Upper lobe of right lung (tissue), 1 donor: Measurements from ENCODE around the gene FYN. TPM values are rescaled to one million over a fixed set of nuclear protein-coding genes. Genes with fewer than 3 reads are reported as not detected.

Source experiments
- ATAC-seq: fragments of 200-7000 bp; cut with Tn5 transposase; one replicate; pipeline ENCODE4 v1.9.1; 2020; ENCODE audit warnings: mild to moderate bottlenecking, moderate library complexity
- DNase-seq: peaks from one replicate; pipeline ENCODE4 v3.0.0-alpha.2; 2020
- H3K27ac ChIP-seq: fragments of 200-600 bp; one replicate; pipeline ENCODE4 v1.8.0; 2022
- H3K27me3 ChIP-seq: fragments of 200-600 bp; one replicate; pipeline ENCODE4 v1.8.0; 2022; ENCODE audit warnings: mild to moderate bottlenecking
- H3K36me3 ChIP-seq: fragments of 200-600 bp; one replicate; pipeline ENCODE4 v1.8.0; 2022
- H3K4me1 ChIP-seq: fragments of 200-600 bp; one replicate; pipeline ENCODE4 v1.8.0; 2022
- H3K4me3 ChIP-seq: fragments of 200-600 bp; one replicate; pipeline ENCODE4 v1.8.0; 2022; ENCODE audit warnings: mild to moderate bottlenecking
- H3K9me3 ChIP-seq: fragments of 200-600 bp; one replicate; pipeline ENCODE4 v1.8.0; 2022
- intact Hi-C: fragments of 100-400 bp; cut with DNase I; formaldehyde crosslinking; loops from one replicate; pipeline ENCODE4 v1.11.0; 2022
- total RNA-seq: library from RNA; stranded (reverse); fragmentation: NEBNext Ultra II Directional; extraction: Animal tissue kit (Norgen Biotek cat#: 25700); gene quantifications from one replicate; pipeline ENCODE4 v1.2.1, GENCODE V29; 2021
- TF ChIP-seq, protein P1 (sequence below): fragments of 200-600 bp; IDR thresholded peaks from one replicate; pipeline ENCODE4 v1.8.0; 2022; ENCODE audit warnings: antibody characterized with exemption
- donor health status: DM: no; HTN: yes; CAD: no; lungs with severe emphysema.

The FYN gene
- total RNA-seq, 1 donor from 2014 or later: 115 TPM

DNA sequence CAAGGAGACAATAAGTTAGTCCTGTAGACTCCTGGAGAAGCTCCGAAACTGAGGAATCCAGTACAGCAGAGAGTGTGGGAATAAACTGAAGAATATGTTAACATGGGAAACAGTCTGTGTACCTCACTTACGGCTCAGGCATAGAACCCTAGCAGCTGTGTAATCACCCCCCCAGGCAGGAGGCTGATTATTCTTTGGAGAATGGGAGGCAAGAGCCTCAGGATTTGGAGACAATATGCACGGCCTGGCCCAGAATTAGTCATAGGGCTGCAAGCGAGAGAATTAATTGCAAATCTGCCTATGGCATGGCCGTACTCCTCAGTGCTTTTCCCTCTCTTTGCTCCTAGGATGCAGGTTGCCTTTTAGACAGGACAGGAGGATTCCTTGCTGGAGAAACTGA is 27.5 kb upstream of the FYN start:
- TF ChIP-seq, protein P1, sequence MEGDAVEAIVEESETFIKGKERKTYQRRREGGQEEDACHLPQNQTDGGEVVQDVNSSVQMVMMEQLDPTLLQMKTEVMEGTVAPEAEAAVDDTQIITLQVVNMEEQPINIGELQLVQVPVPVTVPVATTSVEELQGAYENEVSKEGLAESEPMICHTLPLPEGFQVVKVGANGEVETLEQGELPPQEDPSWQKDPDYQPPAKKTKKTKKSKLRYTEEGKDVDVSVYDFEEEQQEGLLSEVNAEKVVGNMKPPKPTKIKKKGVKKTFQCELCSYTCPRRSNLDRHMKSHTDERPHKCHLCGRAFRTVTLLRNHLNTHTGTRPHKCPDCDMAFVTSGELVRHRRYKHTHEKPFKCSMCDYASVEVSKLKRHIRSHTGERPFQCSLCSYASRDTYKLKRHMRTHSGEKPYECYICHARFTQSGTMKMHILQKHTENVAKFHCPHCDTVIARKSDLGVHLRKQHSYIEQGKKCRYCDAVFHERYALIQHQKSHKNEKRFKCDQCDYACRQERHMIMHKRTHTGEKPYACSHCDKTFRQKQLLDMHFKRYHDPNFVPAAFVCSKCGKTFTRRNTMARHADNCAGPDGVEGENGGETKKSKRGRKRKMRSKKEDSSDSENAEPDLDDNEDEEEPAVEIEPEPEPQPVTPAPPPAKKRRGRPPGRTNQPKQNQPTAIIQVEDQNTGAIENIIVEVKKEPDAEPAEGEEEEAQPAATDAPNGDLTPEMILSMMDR: no peak
- DNase-seq (no peak), ATAC-seq (no peak)
- no peak overlapping the region for H3K27ac ChIP-seq
- H3K36me3 ChIP-seq: no peaks in the 10 kb centered on the region
- H3K4me1 ChIP-seq: no peaks in the 10 kb centered on the region
- no peaks in the 10 kb centered on the region for H3K9me3 ChIP-seq
- intact Hi-C loops: no loop called here
- H3K4me3 ChIP-seq: no peak overlapping the region
- no peaks in the 10 kb centered on the region for H3K27me3 ChIP-seq

DNA sequence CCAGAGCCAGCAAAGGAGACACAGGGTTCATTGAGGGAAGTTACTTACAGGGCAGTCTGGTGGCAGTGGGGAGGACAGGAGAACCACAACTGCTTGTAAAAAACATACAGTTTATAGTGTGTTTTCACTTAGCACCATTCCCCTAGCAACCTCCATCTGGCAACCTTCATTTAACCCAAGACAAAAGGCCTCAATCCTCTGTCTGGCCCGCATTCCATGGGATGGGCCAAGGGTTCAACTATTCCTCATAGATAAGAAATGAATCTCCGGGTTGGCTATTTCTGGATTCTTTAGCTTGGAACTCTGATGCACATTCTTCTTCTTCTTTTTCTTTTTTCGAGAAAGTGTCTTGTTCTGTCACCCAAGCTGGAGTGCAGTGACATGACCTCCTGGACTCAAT is 26.3 kb upstream of the FYN start:
- TF ChIP-seq, protein P1: no peak
- Histone ChIP-seq H3K27ac (no peak overlapping the region), H3K4me1 (no peaks in the 10 kb centered on the region), H3K27me3 (no peaks in the 10 kb centered on the region), H3K9me3 (no peaks in the 10 kb centered on the region), H3K36me3 (no peaks in the 10 kb centered on the region), H3K4me3 (no peak overlapping the region)
- intact Hi-C loops: no loop called here
- no peak for DNase-seq
- no peak for ATAC-seq

DNA sequence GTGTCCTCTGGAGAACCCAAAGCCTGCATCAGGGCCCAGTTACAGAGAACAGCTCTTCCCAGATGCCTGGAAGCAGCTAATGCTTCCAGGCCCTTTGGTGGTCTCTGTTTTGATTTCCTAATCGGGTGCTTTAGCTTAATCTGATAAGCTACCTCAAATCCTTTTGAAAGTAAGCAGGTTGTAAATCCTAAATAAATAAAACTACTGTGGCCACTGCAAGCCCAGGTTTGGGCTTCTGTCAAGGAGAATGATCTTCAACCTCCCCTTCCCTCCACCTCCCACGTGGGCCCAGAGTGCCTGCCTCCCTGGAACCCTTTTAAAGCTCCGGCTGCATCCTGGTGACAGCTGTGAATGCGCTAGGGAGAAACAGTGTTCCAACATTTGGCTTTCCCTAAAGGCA is 25.2 kb upstream of the FYN start:
- H3K9me3 ChIP-seq: no peaks in the 10 kb centered on the region
- ATAC-seq (no peak), DNase-seq (no peak)
- H3K27me3 ChIP-seq: no peaks in the 10 kb centered on the region
- intact Hi-C loops: no loop called here
- TF ChIP-seq, protein P1: no peak
- H3K36me3 ChIP-seq: no peaks in the 10 kb centered on the region
- H3K4me1 ChIP-seq: no peaks in the 10 kb centered on the region
- H3K4me3 ChIP-seq: no peak overlapping the region
- H3K27ac ChIP-seq: no peak overlapping the region

DNA sequence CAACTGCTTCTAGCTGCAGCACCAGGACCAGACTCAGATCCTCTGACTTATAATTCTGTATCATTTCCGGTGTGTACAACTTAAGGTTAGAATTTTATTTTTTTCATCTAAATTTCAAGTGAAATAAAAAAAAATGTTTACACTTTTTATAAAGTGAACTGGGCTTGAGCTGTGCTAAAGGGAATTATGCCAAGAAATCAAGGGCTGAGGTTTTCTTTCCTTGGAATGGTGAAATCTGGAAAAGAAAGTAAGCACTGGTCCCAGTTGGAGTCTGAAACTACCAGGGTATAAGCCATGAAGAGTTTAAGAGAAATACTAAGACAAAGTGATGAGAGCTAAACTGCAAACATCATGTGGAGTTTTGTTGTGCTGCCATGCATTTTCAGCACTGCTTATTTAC is 21.7 kb upstream of the FYN start:
- Histone ChIP-seq H3K9me3 (no peaks in the 10 kb centered on the region), H3K27me3 (no peaks in the 10 kb centered on the region), H3K36me3 (no peaks in the 10 kb centered on the region), H3K27ac (no peak overlapping the region), H3K4me1 (no peaks in the 10 kb centered on the region), H3K4me3 (no peak overlapping the region)
- TF ChIP-seq, protein P1: no peak
- DNase-seq: no peak
- intact Hi-C loops: no loop called here
- ATAC-seq: no peak

DNA sequence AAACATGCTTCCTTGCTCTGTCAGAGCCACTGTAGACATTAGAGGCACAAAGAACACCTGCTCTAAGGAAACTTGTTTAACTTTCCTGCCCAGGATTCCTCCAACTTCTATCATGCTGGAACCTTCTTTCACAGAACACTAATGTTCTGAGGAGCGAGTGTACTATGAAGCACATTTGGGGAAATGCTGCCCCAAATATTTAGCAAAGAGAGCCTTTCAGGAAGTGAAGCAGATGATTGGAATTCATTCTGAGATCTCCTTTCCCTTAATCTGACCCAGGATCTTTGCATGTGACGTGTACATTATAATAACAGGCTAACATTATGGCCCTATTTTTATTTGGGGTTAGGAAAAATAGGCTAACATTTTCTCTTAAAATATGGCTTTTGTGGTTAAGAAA is 21.0 kb upstream of the FYN start:
- Histone ChIP-seq H3K36me3 (no peaks in the 10 kb centered on the region), H3K27me3 (no peaks in the 10 kb centered on the region), H3K9me3 (no peaks in the 10 kb centered on the region), H3K4me1 (no peaks in the 10 kb centered on the region), H3K4me3 (no peak overlapping the region), H3K27ac (no peak overlapping the region)
- intact Hi-C loops: no loop called here
- TF ChIP-seq, protein P1: no peak
- ATAC-seq: no peak
- no peak for DNase-seq

DNA sequence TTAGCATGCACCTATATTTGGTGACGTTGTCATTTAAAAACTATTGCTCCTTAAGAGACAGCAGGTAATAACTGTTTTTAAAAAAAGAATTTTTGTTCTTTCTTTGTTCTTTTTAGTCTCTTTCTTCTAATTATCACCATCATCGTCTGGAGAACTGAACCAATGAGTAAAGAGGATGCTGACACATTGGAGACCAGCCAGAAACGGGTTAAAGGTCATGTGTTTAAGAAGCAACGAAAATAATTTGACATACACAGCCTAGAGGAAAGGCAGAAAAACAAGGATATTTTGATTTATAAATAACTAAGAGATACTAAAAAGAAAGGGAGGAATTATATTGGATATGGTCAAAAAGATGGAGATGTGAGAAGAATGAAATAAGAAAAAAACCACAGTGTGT is 19.2 kb upstream of the FYN start:
- intact Hi-C loops: no loop called here
- Histone ChIP-seq H3K27ac (no peak overlapping the region), H3K4me3 (no peak overlapping the region), H3K27me3 (no peaks in the 10 kb centered on the region), H3K4me1 (no peaks in the 10 kb centered on the region), H3K36me3 (no peaks in the 10 kb centered on the region), H3K9me3 (no peaks in the 10 kb centered on the region)
- no peak for DNase-seq
- TF ChIP-seq, protein P1: no peak
- ATAC-seq: no peak
